K562 (cell line): ENCODE results near the gene MAPK8IP1. TPM values are rescaled to one million over a fixed set of nuclear protein-coding genes. Genes with fewer than 3 reads are reported as not detected.

ENCODE experiments used
- ATAC-seq: fragments of 200-7000 bp; cut with Tn5 transposase; 3 replicates; pipeline ENCODE4 v1.9.1; 2020; ENCODE audit warnings: moderate library complexity
- BruUV-seq: library from RNA; stranded (reverse); fragments of 400-500 nt; replicated peaks from 2 replicates; lab custom pipeline; 2021; lab: Mats Ljungman, UMichigan
- CTCF ChIA-PET: fragments of 300-600 bp; formaldehyde crosslinking; extraction: SDS; loops from one replicate; lab custom pipeline; 2021; ENCODE audit warnings: low intra/inter-chr PET ratio; lab: Yijun Ruan, JAX
- POLR2A ChIA-PET: fragments of 300-600, 350-650 bp; sonication (Branson Sonifier 250); formaldehyde crosslinking; extraction: SDS; loops from one replicate; lab custom pipeline; 2021; ENCODE audit warnings: antibody characterized with exemption, inconsistent platforms; lab: Yijun Ruan, JAX
- DNase-seq, 4 experiments: peaks; one replicate each; pipeline versions ENCODE4 v3.0.0 to v3.0.0-alpha.2; 2011 to 2018; ENCODE audit warnings: low spot score in 3 of 4, mixed read lengths in 3 of 4; ENCODE audit errors: extremely low read depth in 1 of 4
- FAIRE-seq: peaks from 2 replicates; lab custom pipeline; 2011; peaks lifted over from hg19 to GRCh38; lab: Jason Lieb, UNC
- H2AFZ ChIP-seq: 2 replicates; pipeline ENCODE4 v1.6.0; 2011; ENCODE audit warnings: low read depth, low read length, control low read depth, inconsistent platforms
- H3K27ac ChIP-seq: fragments of 200-600 bp; 3 replicates; pipeline ENCODE4 v1.8.0; 2011; ENCODE audit warnings: low read depth, mild to moderate bottlenecking, control low read depth, inconsistent platforms, low read length, moderate library complexity, mixed read lengths; ENCODE audit errors: extremely low read depth
- H3K27me3 ChIP-seq, 2 experiments: fragments of 300-600 bp in 1 of 2; 2 replicates in 1 of 2; 3 replicates in 1 of 2; pipeline versions ENCODE4 v1.6.0 to v1.8.0; 2011; ENCODE audit warnings: inconsistent platforms in 2 of 2, low read length in 2 of 2, mild to moderate bottlenecking in 1 of 2, mixed read lengths in 1 of 2, moderate library complexity in 1 of 2; ENCODE audit not compliant: control insufficient read depth in 2 of 2, insufficient read depth in 2 of 2
- H3K36me3 ChIP-seq: fragments of 300-600 bp; 3 replicates; pipeline ENCODE4 v1.8.0; 2011; ENCODE audit warnings: mild to moderate bottlenecking, low read length, inconsistent platforms; ENCODE audit not compliant: control insufficient read depth, insufficient read depth
- H3K4me1 ChIP-seq, 2 experiments: fragments of 200-600 bp in 1 of 2; replicated peaks in 1 of 2; 2 replicates in 1 of 2; 3 replicates in 1 of 2; pipeline versions ENCODE4 v1.5.1 to v1.8.0; 2011; ENCODE audit warnings: inconsistent platforms in 2 of 2, low read length in 2 of 2, mild to moderate bottlenecking in 1 of 2, mixed read lengths in 1 of 2, moderate library complexity in 1 of 2; ENCODE audit not compliant: control insufficient read depth in 2 of 2, insufficient read depth in 2 of 2
- H3K4me2 ChIP-seq: 2 replicates; pipeline ENCODE4 v1.6.1; 2011; ENCODE audit warnings: low read length, control low read depth, inconsistent platforms, mixed read lengths; ENCODE audit not compliant: insufficient read depth
- H3K4me3 ChIP-seq: fragments of 200-600 bp; sonication (generic), shearing (Covaris generic); 2 replicates; pipeline ENCODE4 v1.5.1; 2016; ENCODE audit warnings: control low read depth, inconsistent platforms
- H3K79me2 ChIP-seq: fragments of 200-600 bp; 3 replicates; pipeline ENCODE4 v1.8.0; 2011; ENCODE audit warnings: low read length, inconsistent platforms; ENCODE audit not compliant: control insufficient read depth, insufficient read depth
- H3K9ac ChIP-seq, 2 experiments: 2 replicates each; pipeline versions ENCODE4 v1.6.0 to v1.6.1; 2011; ENCODE audit warnings: low read depth in 2 of 2, low read length in 2 of 2, control low read depth in 1 of 2, inconsistent platforms in 1 of 2, mild to moderate bottlenecking in 1 of 2, mixed read lengths in 1 of 2; ENCODE audit not compliant: insufficient read depth in 1 of 2
- H3K9me1 ChIP-seq: one replicate; pipeline ENCODE4 v1.6.0; 2011; ENCODE audit warnings: inconsistent platforms, mild to moderate bottlenecking, low read length, moderate library complexity; ENCODE audit not compliant: control insufficient read depth, insufficient read depth
- H3K9me3 ChIP-seq: replicated peaks from 2 replicates; pipeline ENCODE4 v1.5.1; 2011; ENCODE audit warnings: low read depth, low read length, inconsistent platforms; ENCODE audit not compliant: control insufficient read depth, insufficient read depth
- H4K20me1 ChIP-seq: replicated peaks from 2 replicates; pipeline ENCODE4 v1.6.1; 2011; ENCODE audit warnings: low read length, inconsistent platforms, mixed read lengths; ENCODE audit not compliant: control insufficient read depth, insufficient read depth
- CLOCK ChIP-seq: fragments of 250-450 bp; sonication (Bioruptor Pico); IDR thresholded peaks from 2 replicates; pipeline ENCODE4 v1.4.0; 2020; ENCODE audit warnings: mild to moderate bottlenecking, moderate library complexity, borderline replicate concordance
- CREB3L1 ChIP-seq: fragments of 450-650 bp; IDR thresholded peaks from 2 replicates; pipeline ENCODE4 v1.6.1; 2014; ENCODE audit warnings: low read depth, mild to moderate bottlenecking, moderate library complexity, borderline replicate concordance
- E2F3 ChIP-seq: fragments of 250-450 bp; sonication (Bioruptor Pico); IDR thresholded peaks from 2 replicates; pipeline ENCODE4 v1.4.0; 2020; ENCODE audit warnings: mild to moderate bottlenecking
- FOS ChIP-seq: IDR thresholded peaks from 3 replicates; pipeline ENCODE4 v1.6.1; 2011; ENCODE audit not compliant: insufficient read length; ENCODE audit errors: extremely low read depth
- HIVEP1 ChIP-seq: fragments of 250-450 bp; sonication (Bioruptor Pico); IDR thresholded peaks from 2 replicates; pipeline ENCODE4 v1.4.0; 2020; ENCODE audit warnings: mild to moderate bottlenecking
- MEF2D ChIP-seq: conservative IDR thresholded peaks from 2 replicates; pipeline ENCODE4 v1.6.1; 2016; ENCODE audit warnings: low read depth, missing genetic modification characterization, missing compliant biosample characterization
- OTX1 ChIP-seq: fragments of 450-650 bp; formaldehyde crosslinking; IDR thresholded peaks from 2 replicates; pipeline ENCODE4 v1.4.0; 2022; ENCODE audit warnings: mild to moderate bottlenecking
- PHB2 ChIP-seq: fragments of 450-650 bp; IDR thresholded peaks from 2 replicates; pipeline ENCODE4 v1.6.1; 2017; ENCODE audit warnings: low read depth
- SNAPC5 ChIP-seq: fragments of 250-450 bp; sonication (Bioruptor Pico); IDR thresholded peaks from 2 replicates; pipeline ENCODE4 v1.8.0; 2021; ENCODE audit warnings: moderate library complexity, mild to moderate bottlenecking, inconsistent platforms
- STAT6 ChIP-seq: sonication (generic); formaldehyde crosslinking; IDR thresholded peaks from 2 replicates; pipeline ENCODE4 v1.8.1; 2023; ENCODE audit warnings: mild to moderate bottlenecking, missing genetic modification reagents
- TSC22D4 ChIP-seq: fragments of 450-650 bp; IDR thresholded peaks from 2 replicates; pipeline ENCODE4 v1.6.1; 2016; ENCODE audit warnings: missing genetic modification characterization, missing biosample characterization, control low read depth
- ZBTB5 ChIP-seq: fragments of 450-650 bp; IDR thresholded peaks from 2 replicates; pipeline ENCODE4 v1.6.1; 2017; ENCODE audit warnings: antibody characterized with exemption
- WGBS: fragments of 100-300 bp; shearing (Covaris generic); methylation state at CpG from one replicate; pipeline ENCODE4 v1.1.6; 2016; ENCODE audit warnings: low coverage, mixed read lengths; ENCODE audit not compliant: insufficient coverage; ENCODE audit errors: missing lambda C conversion rate; 5-methylcytosine and 5-hydroxymethylcytosine counted together
- in situ Hi-C: fragments of 300-500 bp; cut with MboI; formaldehyde crosslinking; loops from 4 replicates; pipeline ENCODE4 v1.15.0; 2018; ENCODE audit warnings: inconsistent platforms, mixed read lengths
- intact Hi-C: fragments of 100-400 bp; cut with micrococcal nuclease; formaldehyde crosslinking; loops from 2 replicates; pipeline ENCODE4 v1.14.2; 2022
- polyA plus RNA-seq, 8 experiments: library from polyadenylated mRNA; depleted of rRNA in 4 of 8; stranded (reverse) in 5 of 8; unstranded in 3 of 8; fragments of >200 nt; fragmentation: Nextera tagmentation in 2 of 8; fragmentation: Illumina TruSeq in 1 of 8; extraction: Ambion mirVana in 2 of 8; extraction: Trizol in 1 of 8; gene quantifications; 2 replicates each; pipeline versions ENCODE4 v1.2.1 to v1.2.3, GENCODE V29; 2011 to 2014; ENCODE audit warnings: inconsistent platforms in 1 of 8, missing spikeins in 1 of 8
- total RNA-seq, 7 experiments: library from RNA; depleted of rRNA in 6 of 7; stranded (reverse); fragments of >200 nt in 6 of 7; fragmentation: Illumina TruSeq in 2 of 7; extraction: Trizol in 2 of 7; gene quantifications; 2 replicates each; pipeline versions ENCODE4 v1.2.1 to v1.2.3, GENCODE V29; 2011 to 2021; ENCODE audit warnings: low replicate concordance in 1 of 7

The MAPK8IP1 gene
- total and polyA plus RNA-seq, 9 of the 15 experiments (the other 6 are each of a cell fraction or from before 2014, with no cell fraction given) = 0.13 to 6.9 (median 2.5) TPM

GRCh38 chr11:45922425-45923082 is 37.1 kb downstream of the MAPK8IP1 start, which contains the start of gene LARGE2:
Gene LARGE2, plus strand, starts transcription at chr11:45922656. Its CDS starts 227 bp downstream, at chr11:45922883.
- no peak for FAIRE-seq
- Histone ChIP-seq H3K4me1 (peaks cover 8 to 57% of the 10 kb centered on the region in 2 experiments), H3K9me3 (no peaks in the 10 kb centered on the region), H3K36me3 (peaks cover 4% of the 10 kb centered on the region; the same call in 1 of the 3 replicates), H3K9me1 (no peaks in the 10 kb centered on the region), H3K27me3 (no peaks in the 10 kb centered on the region), H3K9ac (peak within 1 kb of the TSS; percentile 36 to 89; a peak in 3 of 4 replicates), H4K20me1 (no peaks in the 10 kb centered on the region; the same call in 1 of the 2 replicates), H2AFZ (peak within 1 kb of the TSS; percentile 79), H3K4me3 (peak within 1 kb of the TSS; percentile 52), H3K79me2 (peaks cover 5% of the 10 kb centered on the region), H3K4me2 (peak within 1 kb of the TSS; percentile 63), H3K27ac (no peak within 1 kb of the TSS; the same call in 2 of the 3 replicates)
- no TSS peak for BruUV-seq
- ATAC-seq = peak; percentile 80
- DNase-seq = peak; percentile 82 to 93 (median 92)
- in situ Hi-C loops = no loop called here
- ChIA-PET POLR2A (interaction anchor here (1.1 to 1.4 kb wide), 3 partner anchors 9 to 21 kb away, joined by 3 to 5 read pairs (median 4); no protein-coding TSS in a partner anchor), CTCF (no interaction called here)
- WGBS = 3% methylated on average over 19 of the region's 73 CpGs
- intact Hi-C loops = no loop called here
- no peak for TF ChIP-seq E2F3 (CRISPR knock-in tag)
- no peak for TF ChIP-seq CLOCK (CRISPR knock-in tag)
- no peak for TF ChIP-seq MEF2D (tag)
- TF ChIP-seq FOS = no peak
- peak; percentile 51; the same call in 1 of the 2 replicates for TF ChIP-seq CREB3L1
- TF ChIP-seq PHB2 = no peak
- no peak for TF ChIP-seq SNAPC5 (CRISPR knock-in tag)
- no peak for TF ChIP-seq HIVEP1 (CRISPR knock-in tag)
- TF ChIP-seq ZBTB5 = no peak
- TF ChIP-seq TSC22D4 (tag) = no peak
- TF ChIP-seq STAT6 (CRISPR knock-in tag) = no peak
- TF ChIP-seq OTX1 (CRISPR knock-in tag) = no peak
